ENCODE results near the gene CCDC167.

GRCh38 chr6:37536491-37537190 lies 36.9 kb upstream of the CCDC167 start:
- TF ChIP-seq CTCF (IDR thresholded peaks at IDR 0.05; ENCODE audit: poor library complexity, severe bottlenecking), result no peak
- TF ChIP-seq EZH2 (IDR thresholded peaks at IDR 0.05; ENCODE audit: borderline replicate concordance, insufficient read depth, low read length, poor library complexity, severe bottlenecking), result no peak
- no peak for TF ChIP-seq RAD21 (conservative IDR thresholded peaks at IDR 0.05)
- no peak for TF ChIP-seq EP300 (conservative IDR thresholded peaks at IDR 0.05; ENCODE audit: poor library complexity, severe bottlenecking)
- no peak for TF ChIP-seq SMC3 (conservative IDR thresholded peaks at IDR 0.05; ENCODE audit: poor library complexity)
- TF ChIP-seq REST (IDR thresholded peaks at IDR 0.05; ENCODE audit: borderline replicate concordance), result peak; percentile 22
- TF ChIP-seq MXI1 (conservative IDR thresholded peaks at IDR 0.05; ENCODE audit: poor library complexity, severe bottlenecking), result no peak
- peak; percentile 58 for TF ChIP-seq POLR2AphosphoS5 (IDR thresholded peaks at IDR 0.05)
- TF ChIP-seq TAF1 (IDR thresholded peaks at IDR 0.05; ENCODE audit: low read depth), result peak; percentile 8

All from neural cell (in vitro differentiated cells).